IMR-90 (cell line): ENCODE data around the gene TRAF3IP3. TPM values are rescaled to one million over a fixed set of nuclear protein-coding genes. Genes with fewer than 3 reads are reported as not detected.

Experiments used
- ATAC-seq: fragments of 200-7000 bp; cut with Tn5 transposase; 2 replicates; pipeline ENCODE4 v1.9.1; 2020; ENCODE audit warnings: low read depth, mild to moderate bottlenecking, moderate library complexity
- BruUV-seq: library from RNA; stranded (reverse); fragments of 400-500 nt; replicated peaks from 2 replicates; lab custom pipeline; 2021; lab: Mats Ljungman, UMichigan
- CTCF ChIA-PET: fragments of 300-600 bp; formaldehyde crosslinking; extraction: SDS; loops from one replicate; lab custom pipeline; 2021; ENCODE audit warnings: antibody characterized with exemption; lab: Yijun Ruan, JAX
- POLR2A ChIA-PET: fragments of 300-600 bp; sonication (Branson Sonifier 250); formaldehyde crosslinking; loops from one replicate; lab custom pipeline; 2022; ENCODE audit warnings: antibody characterized with exemption; ENCODE audit not compliant: unreplicated experiment; lab: Charles Lee
- DNase-seq: peaks from one replicate; pipeline ENCODE4 v3.0.0; 2013
- H2AFZ ChIP-seq: replicated peaks from 2 replicates; pipeline ENCODE3; 2013; ENCODE audit warnings: low read length, mild to moderate bottlenecking; ENCODE audit not compliant: poor library complexity
- H2AK5ac ChIP-seq: 2 replicates; pipeline ENCODE4 v1.6.1; 2013; ENCODE audit warnings: low read depth, low read length, inconsistent platforms
- H2AK9ac ChIP-seq: replicated peaks from 2 replicates; pipeline ENCODE3; 2013; ENCODE audit warnings: mild to moderate bottlenecking, low read depth, low read length, moderate library complexity; ENCODE audit not compliant: poor library complexity
- H2BK120ac ChIP-seq: 2 replicates; pipeline ENCODE4 v1.6.1; 2013; ENCODE audit warnings: low read depth, low read length, inconsistent platforms
- H2BK15ac ChIP-seq: 3 replicates; pipeline ENCODE4 v1.6.1; 2013; ENCODE audit warnings: low read depth, low read length, inconsistent platforms
- H2BK20ac ChIP-seq: 2 replicates; pipeline ENCODE4 v1.6.1; 2013; ENCODE audit warnings: low read depth, mild to moderate bottlenecking, inconsistent platforms, low read length, moderate library complexity
- H2BK5ac ChIP-seq: 2 replicates; pipeline ENCODE4 v1.6.1; 2013; ENCODE audit warnings: mild to moderate bottlenecking, low read depth, low read length, inconsistent platforms; ENCODE audit not compliant: poor library complexity, severe bottlenecking
- H3K14ac ChIP-seq: replicated peaks from 2 replicates; pipeline ENCODE4 v1.6.1; 2013; ENCODE audit warnings: low read depth, low read length, inconsistent platforms
- H3K18ac ChIP-seq: 2 replicates; pipeline ENCODE4 v1.6.1; 2013; ENCODE audit warnings: low read depth, low read length, control low read depth
- H3K23ac ChIP-seq: 2 replicates; pipeline ENCODE4 v1.6.1; 2013; ENCODE audit warnings: low read depth, low read length, inconsistent platforms
- H3K27ac ChIP-seq: 2 replicates; pipeline ENCODE4 v1.5.1; 2013; ENCODE audit warnings: mild to moderate bottlenecking, control low read depth, low read length; ENCODE audit not compliant: insufficient read depth
- H3K27me3 ChIP-seq: 2 replicates; pipeline ENCODE4 v1.6.1; 2013; ENCODE audit warnings: low read length; ENCODE audit not compliant: control insufficient read depth, insufficient read depth
- H3K36me3 ChIP-seq: 2 replicates; pipeline ENCODE4 v1.6.1; 2013; ENCODE audit warnings: low read length, mixed read lengths; ENCODE audit not compliant: control insufficient read depth, insufficient read depth
- H3K4ac ChIP-seq: 2 replicates; pipeline ENCODE4 v1.6.1; 2013; ENCODE audit warnings: low read depth, low read length, inconsistent platforms
- H3K4me1 ChIP-seq: 2 replicates; pipeline ENCODE4 v1.6.1; 2013; ENCODE audit warnings: low read length, mixed read lengths; ENCODE audit not compliant: control insufficient read depth, insufficient read depth
- H3K4me2 ChIP-seq: 2 replicates; pipeline ENCODE4 v1.6.1; 2013; ENCODE audit warnings: low read depth, mild to moderate bottlenecking, control low read depth, low read length, moderate library complexity
- H3K4me3 ChIP-seq: 2 replicates; pipeline ENCODE4 v1.5.1; 2013; ENCODE audit warnings: low read depth, mild to moderate bottlenecking, control low read depth, low read length, moderate library complexity; ENCODE audit not compliant: insufficient read depth
- H3K56ac ChIP-seq: 2 replicates; pipeline ENCODE4 v1.6.1; 2013; ENCODE audit warnings: low read length, inconsistent platforms; ENCODE audit not compliant: insufficient read depth; ENCODE audit errors: extremely low read depth
- H3K79me1 ChIP-seq, 2 experiments: 2 replicates each; pipeline ENCODE4 v1.6.1; 2013; ENCODE audit warnings: low read length in 2 of 2, inconsistent platforms in 1 of 2, low read depth in 1 of 2
- H3K9ac ChIP-seq: 2 replicates; pipeline ENCODE4 v1.6.1; 2013; ENCODE audit warnings: low read depth, low read length, control low read depth
- H3K9me1 ChIP-seq: 2 replicates; pipeline ENCODE4 v1.6.1; 2013; ENCODE audit warnings: low read length, inconsistent platforms; ENCODE audit not compliant: insufficient read depth
- H3K9me3 ChIP-seq: 2 replicates; pipeline ENCODE4 v1.6.1; 2013; ENCODE audit warnings: low read length; ENCODE audit not compliant: control insufficient read depth, insufficient read depth
- H4K20me1 ChIP-seq: 2 replicates; pipeline ENCODE4 v1.6.1; 2013; ENCODE audit warnings: low read length, inconsistent platforms; ENCODE audit not compliant: insufficient read depth
- H4K5ac ChIP-seq: 2 replicates; pipeline ENCODE4 v1.6.1; 2013; ENCODE audit warnings: mild to moderate bottlenecking, low read depth, low read length, control low read depth
- H4K8ac ChIP-seq, 2 experiments: 2 replicates each; pipeline ENCODE4 v1.6.1; 2013; ENCODE audit warnings: low read depth in 2 of 2, low read length in 2 of 2, control low read depth in 1 of 2, inconsistent platforms in 1 of 2
- H4K91ac ChIP-seq: 2 replicates; pipeline ENCODE4 v1.6.1; 2013; ENCODE audit warnings: low read depth, low read length, inconsistent platforms; ENCODE audit not compliant: insufficient read depth
- BHLHE40 ChIP-seq: fragments of 150-350 bp; IDR thresholded peaks from 2 replicates; pipeline ENCODE4 v1.6.1; 2016; ENCODE audit warnings: mild to moderate bottlenecking, low read depth, low read length
- CEBPB ChIP-seq: IDR thresholded peaks from 2 replicates; pipeline ENCODE4 v1.6.1; 2012; ENCODE audit warnings: low read depth, low read length, improper control_type of control experiment
- CHD1 ChIP-seq: IDR thresholded peaks from 2 replicates; pipeline ENCODE4 v1.6.1; 2012; ENCODE audit warnings: low read depth, low read length, improper control_type of control experiment
- CTCF ChIP-seq: conservative IDR thresholded peaks from 2 replicates; pipeline ENCODE4 v1.5.1; 2012; ENCODE audit warnings: mild to moderate bottlenecking, low read depth, low read length, improper control_type of control experiment
- ELK1 ChIP-seq: fragments of 150-350 bp; IDR thresholded peaks from 2 replicates; pipeline ENCODE4 v1.6.1; 2016; ENCODE audit warnings: low read depth, mild to moderate bottlenecking, low read length, moderate library complexity, borderline replicate concordance
- FOS ChIP-seq: fragments of 150-350 bp; IDR thresholded peaks from 2 replicates; pipeline ENCODE4 v1.6.1; 2016; ENCODE audit warnings: low read depth, low read length
- MAFK ChIP-seq: IDR thresholded peaks from 2 replicates; pipeline ENCODE4 v1.6.1; 2012; ENCODE audit warnings: low read depth, low read length, improper control_type of control experiment
- MAZ ChIP-seq: IDR thresholded peaks from 2 replicates; pipeline ENCODE4 v1.6.1; 2012; ENCODE audit warnings: low read depth, mild to moderate bottlenecking, low read length, improper control_type of control experiment, moderate library complexity, borderline replicate concordance
- MXI1 ChIP-seq: IDR thresholded peaks from 2 replicates; pipeline ENCODE4 v1.6.1; 2012; ENCODE audit warnings: low read depth, mild to moderate bottlenecking, low read length, moderate library complexity, borderline replicate concordance
- NFE2L2 ChIP-seq: fragments of 150-350 bp; IDR thresholded peaks from 2 replicates; pipeline ENCODE4 v1.6.1; 2016; ENCODE audit warnings: low read depth, mild to moderate bottlenecking, low read length
- POLR2A ChIP-seq: IDR thresholded peaks from 2 replicates; pipeline ENCODE4 v1.6.1; 2012; ENCODE audit warnings: mild to moderate bottlenecking, low read depth, low read length
- RAD21 ChIP-seq: IDR thresholded peaks from 2 replicates; pipeline ENCODE4 v1.6.1; 2012; ENCODE audit warnings: low read length, improper control_type of control experiment
- RCOR1 ChIP-seq: IDR thresholded peaks from 2 replicates; pipeline ENCODE4 v1.6.1; 2012; ENCODE audit warnings: mild to moderate bottlenecking, low read length, improper control_type of control experiment; ENCODE audit not compliant: insufficient replicate concordance
- RFX5 ChIP-seq: IDR thresholded peaks from 2 replicates; pipeline ENCODE4 v1.8.0; 2012; ENCODE audit warnings: low read depth, mild to moderate bottlenecking, low read length, moderate library complexity
- SMC3 ChIP-seq: fragments of 150-350 bp; IDR thresholded peaks from 2 replicates; pipeline ENCODE4 v1.6.1; 2016; ENCODE audit warnings: low read depth, mild to moderate bottlenecking, antibody characterized with exemption, low read length, moderate library complexity
- USF2 ChIP-seq: fragments of 150-350 bp; IDR thresholded peaks from 2 replicates; pipeline ENCODE4 v1.6.1; 2017; ENCODE audit warnings: mild to moderate bottlenecking, antibody characterized with exemption, low read length, low read depth
- WGBS, 2 experiments: methylation state at CpG; one replicate each; pipeline versions ENCODE4 v1.1.5 to v1.1.7; 2013; ENCODE audit warnings: missing lambda C conversion rate in 2 of 2; ENCODE audit not compliant: insufficient read length in 1 of 2; ENCODE audit errors: extremely low coverage in 2 of 2; 5-methylcytosine and 5-hydroxymethylcytosine counted together
- dilution Hi-C: fragments of 300-500 bp; cut with HindIII; formaldehyde crosslinking; loops from one replicate; pipeline ENCODE4 v1.14.3; 2018; ENCODE audit warnings: low sequenced_read_pairs; ENCODE audit not compliant: unreplicated experiment
- in situ Hi-C: fragments of 300-500 bp; cut with MboI; formaldehyde crosslinking; loops from 3 replicates; pipeline ENCODE4 v1.14.3; 2019; ENCODE audit warnings: low sequenced_read_pairs, inconsistent platforms, mixed read lengths
- intact Hi-C: fragments of 100-400 bp; cut with micrococcal nuclease; formaldehyde crosslinking; loops from 2 replicates; pipeline ENCODE4 v1.10.0; 2022
- polyA plus RNA-seq, 3 experiments: library from polyadenylated mRNA; depleted of rRNA; stranded (reverse); fragments of >200 nt; gene quantifications; 2 replicates each; pipeline ENCODE4 v1.2.3, GENCODE V29; 2012; ENCODE audit warnings: low replicate concordance in 1 of 3
- total RNA-seq: library from RNA; depleted of rRNA; stranded (reverse); fragments of >200 nt; gene quantifications from 2 replicates; pipeline ENCODE4 v1.2.3, GENCODE V29; 2012

The TRAF3IP3 gene
- total and polyA plus RNA-seq, 2 of the 4 experiments (the other 2 are of a cell fraction): 0.12 to 0.18 TPM

GRCh38 chr1:209732725-209733124, 23.1 kb upstream of the TRAF3IP3 start:
- H3K4ac ChIP-seq: no peak overlapping the region
- no peak overlapping the region for H2BK15ac ChIP-seq
- H3K14ac ChIP-seq: no peak overlapping the region
- no peak overlapping the region for H4K8ac ChIP-seq
- no peaks in the 10 kb centered on the region for H3K79me1 ChIP-seq
- in situ Hi-C loops (no loop called here), dilution Hi-C loops (no loop called here), intact Hi-C loops (no loop called here)
- CTCF ChIA-PET: no interaction called here
- H3K4me3 ChIP-seq: no peak overlapping the region
- no peak for TF ChIP-seq MXI1
- no peak for TF ChIP-seq BHLHE40
- TF ChIP-seq USF2: no peak
- TF ChIP-seq FOS: no peak
- TF ChIP-seq POLR2A: no peak
- no peak for TF ChIP-seq RFX5
- no peak for TF ChIP-seq SMC3
- no peak for TF ChIP-seq CTCF
- no peak for TF ChIP-seq MAZ
- no peak for TF ChIP-seq RAD21
- TF ChIP-seq CHD1: no peak
- TF ChIP-seq ELK1: no peak
- TF ChIP-seq MAFK: no peak
- TF ChIP-seq CEBPB: no peak
- TF ChIP-seq RCOR1: no peak
- no peak for TF ChIP-seq NFE2L2
- no peak overlapping the region for H3K27ac ChIP-seq
- ATAC-seq (0 out of 2 replicates have a peak, but pooled peaks have one; percentile 44), DNase-seq (no peak)
- POLR2A ChIA-PET: no interaction called here
- H4K20me1 ChIP-seq: no peaks in the 10 kb centered on the region
- H3K9me1 ChIP-seq: no peaks in the 10 kb centered on the region
- H4K91ac ChIP-seq: no peak overlapping the region
- no peak overlapping the region for H3K23ac ChIP-seq
- H4K5ac ChIP-seq: no peak overlapping the region
- H2AFZ ChIP-seq: no peak overlapping the region
- no peak overlapping the region for H2AK5ac ChIP-seq
- WGBS, 2 experiments: no CpG with 5 or more reads among the region's 1 CpG
- no peak overlapping the region for H2BK5ac ChIP-seq
- H2BK120ac ChIP-seq: no peak overlapping the region
- no peaks in the 10 kb centered on the region for H3K9me3 ChIP-seq
- H3K4me2 ChIP-seq: no peak overlapping the region
- H3K18ac ChIP-seq: no peak overlapping the region
- no TSS peak for BruUV-seq
- H3K4me1 ChIP-seq: peaks cover 1% of the 10 kb centered on the region; the same call in 1 of the 2 replicates
- H2AK9ac ChIP-seq: no peak overlapping the region
- no peaks in the 10 kb centered on the region for H3K36me3 ChIP-seq
- no peak overlapping the region for H3K9ac ChIP-seq
- no peak overlapping the region for H3K56ac ChIP-seq
- H2BK20ac ChIP-seq: no peak overlapping the region
- peaks cover 4% of the 10 kb centered on the region for H3K27me3 ChIP-seq
